T-helper 1 cell treated with Interleukin-12 subunit alpha and Interleukin-12 subunit beta and Interleukin-4 antibody, amounts not matched to agents 30 ng/mL and 1 ng/mL, for 36 hours (primary cell): ENCODE results near the gene GPC5. TPM values are rescaled to one million over a fixed set of nuclear protein-coding genes. Genes with fewer than 3 reads are reported as not detected.

ENCODE experiments used
- intact Hi-C: fragments of 100-400 bp; cut with micrococcal nuclease; formaldehyde crosslinking; loops from one replicate; pipeline ENCODE4 v1.15.1; 2024
- total RNA-seq: library from RNA; stranded (reverse); gene quantifications from 2 replicates; pipeline ENCODE4 v1.2.3, GENCODE V29; 2022

Gene GPC5
- total RNA-seq, 1 donor from 2014 or later: 0.22 TPM

DNA sequence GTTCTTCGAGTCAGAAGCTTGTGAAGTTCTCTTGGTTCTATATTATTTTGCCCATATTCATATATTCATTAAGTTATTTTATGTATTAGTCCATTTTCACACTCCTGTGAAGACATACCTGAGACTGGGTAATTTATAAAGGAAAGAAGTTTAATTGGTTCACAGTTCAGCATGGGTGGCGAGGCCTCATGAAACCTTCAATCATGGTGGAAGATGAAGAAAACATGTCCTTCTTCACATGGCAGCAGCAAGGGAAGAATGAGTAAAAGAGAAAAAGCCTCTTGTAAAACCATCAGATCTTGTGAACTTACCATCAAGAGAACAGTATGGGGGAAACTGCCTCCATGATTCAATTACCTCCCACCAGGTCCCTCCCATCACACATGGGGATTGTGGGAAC lies 182.3 kb downstream of the GPC5 start:
- intact Hi-C loops: no loop called here

DNA sequence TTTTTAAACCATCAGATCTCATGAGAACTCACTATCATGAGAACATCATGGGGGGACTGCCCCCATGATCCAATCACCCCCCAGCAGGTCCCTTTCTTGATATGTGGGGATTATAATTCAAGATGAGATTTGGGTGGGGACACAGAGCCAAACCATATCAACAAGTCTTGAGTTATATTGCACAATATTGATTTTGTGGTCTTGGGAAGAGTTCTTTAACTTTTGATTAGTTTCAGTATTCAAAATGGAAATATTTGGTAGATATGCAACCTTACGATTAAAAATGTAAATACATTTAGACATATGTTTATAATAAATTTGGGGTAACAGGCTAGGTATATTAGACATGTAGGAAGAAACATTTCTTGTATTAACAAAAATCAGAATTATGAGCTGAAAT lies 188.2 kb downstream of the GPC5 start:
- intact Hi-C loops: no loop called here

DNA sequence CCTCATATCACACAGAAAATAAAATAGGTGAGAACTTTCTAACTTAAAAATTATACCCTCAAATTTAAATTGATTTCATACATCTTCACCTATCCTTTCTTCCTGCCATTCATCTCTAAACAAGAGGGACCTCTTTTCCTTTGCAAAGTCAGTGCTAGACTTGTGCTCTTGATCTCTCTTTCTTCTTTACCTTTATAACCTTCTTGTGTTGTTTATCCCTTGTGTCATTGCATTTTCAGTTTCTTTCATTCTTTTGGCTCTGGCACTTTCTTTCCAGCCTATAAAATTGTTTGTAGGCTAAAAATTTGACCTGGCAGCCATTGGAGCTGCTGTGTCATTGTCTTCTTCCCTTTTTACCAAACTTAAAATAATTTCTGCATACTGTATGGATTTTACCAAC lies 190.1 kb downstream of the GPC5 start:
- intact Hi-C loops: no loop called here

DNA sequence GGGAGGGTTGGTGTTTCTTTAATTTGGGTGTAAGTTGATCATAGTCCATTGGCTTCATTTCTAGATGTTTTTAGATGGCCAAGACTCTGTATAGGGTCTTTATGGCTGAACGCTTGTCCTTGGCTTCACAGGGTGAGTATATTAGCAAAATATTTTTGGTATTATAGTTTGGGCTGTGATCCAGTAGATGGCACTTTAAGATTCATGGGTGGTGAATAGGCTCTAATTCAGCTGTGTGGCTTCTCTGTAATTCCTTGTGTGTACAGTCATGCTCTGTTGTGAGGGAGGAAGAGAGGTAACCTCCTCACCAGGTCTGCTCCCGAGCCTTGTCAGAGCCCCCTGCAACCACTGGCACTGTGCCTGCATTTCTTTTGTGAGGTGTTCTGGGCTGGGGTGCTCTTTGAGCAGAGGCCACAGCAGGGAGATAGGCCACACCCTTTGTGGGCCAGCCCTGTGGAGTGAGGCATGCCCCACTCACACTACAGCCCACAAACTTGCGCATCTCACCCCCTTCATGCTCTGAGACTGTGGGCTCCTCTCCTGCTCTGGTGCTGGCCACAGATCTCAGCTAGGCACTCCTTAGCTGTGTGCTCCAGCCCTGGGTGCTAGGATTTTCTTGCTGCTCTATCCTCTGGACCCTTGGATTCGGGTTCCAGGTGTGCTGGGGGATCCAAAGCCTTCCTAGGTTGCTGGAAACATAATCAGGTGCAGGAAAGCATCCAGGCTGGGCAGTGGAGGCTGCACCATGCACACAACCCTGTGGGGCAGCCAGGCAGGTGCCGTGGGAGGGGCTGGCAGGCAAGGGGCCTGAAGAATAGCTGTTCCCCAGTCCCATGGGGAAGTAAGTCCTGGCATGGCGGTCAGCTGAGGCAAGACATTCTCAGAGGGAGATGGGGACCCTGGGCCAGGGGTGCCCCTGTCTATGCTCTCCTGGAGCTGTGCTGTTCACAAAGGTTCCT lies 193.9 kb downstream of the GPC5 start:
- intact Hi-C loops: no loop called here

DNA sequence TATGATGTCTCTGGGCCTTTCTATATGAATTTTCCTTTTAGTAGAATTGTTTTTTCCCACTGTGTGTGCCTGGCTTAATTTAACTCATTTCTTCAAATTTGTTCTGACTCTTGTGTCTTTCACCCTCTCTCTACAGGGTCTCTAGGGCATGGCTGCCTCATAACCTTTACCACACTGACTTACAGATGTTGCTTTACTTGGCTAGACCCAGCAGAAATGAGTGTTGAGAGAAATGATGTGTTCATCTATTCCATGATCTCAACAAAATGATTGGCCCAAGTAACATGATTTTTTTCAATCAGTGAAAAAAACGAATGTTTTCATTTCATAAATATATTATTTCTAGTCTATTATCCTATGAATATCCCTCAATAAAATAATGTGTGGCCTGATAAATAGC lies 195.0 kb downstream of the GPC5 start:
- intact Hi-C loops: no loop called here

DNA sequence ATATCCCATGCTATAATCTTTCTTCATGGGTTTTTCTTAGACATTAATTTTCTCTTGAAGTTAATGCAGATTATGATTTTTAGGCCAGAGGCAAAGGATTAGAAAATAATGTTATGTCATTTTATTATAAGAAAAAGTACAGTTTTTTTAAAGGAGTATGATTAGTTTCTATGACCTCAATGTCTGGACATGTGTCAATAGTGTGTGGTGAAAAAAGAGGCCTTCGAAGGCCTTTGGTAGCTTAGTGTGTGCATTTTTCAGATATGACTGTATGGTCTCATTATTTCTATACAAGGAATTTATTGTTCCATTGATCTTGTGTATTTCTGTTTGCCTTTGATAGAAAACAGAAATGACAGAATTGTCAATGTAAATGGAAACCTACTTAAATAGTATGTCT lies 195.6 kb downstream of the GPC5 start:
- intact Hi-C loops: no loop called here

DNA sequence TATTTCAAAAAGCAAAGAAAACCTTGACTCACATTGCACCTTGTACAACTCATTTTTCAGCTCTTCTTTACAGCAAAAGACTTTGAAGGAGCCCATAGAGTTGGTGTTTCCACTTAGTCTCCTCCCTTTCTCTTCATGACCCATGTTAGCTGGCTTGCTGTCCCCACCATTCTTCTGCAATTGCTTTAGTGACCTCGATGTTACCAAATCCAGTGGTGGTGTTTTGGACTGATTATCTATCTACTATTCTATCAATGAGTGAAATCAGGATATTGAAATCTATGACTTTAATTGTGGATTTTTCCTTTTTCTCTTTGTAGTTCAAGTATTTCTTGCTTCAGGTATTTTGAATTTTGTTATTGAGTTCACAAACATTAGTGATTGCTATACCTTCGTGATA lies 197.3 kb downstream of the GPC5 start:
- intact Hi-C loops: no loop called here

DNA sequence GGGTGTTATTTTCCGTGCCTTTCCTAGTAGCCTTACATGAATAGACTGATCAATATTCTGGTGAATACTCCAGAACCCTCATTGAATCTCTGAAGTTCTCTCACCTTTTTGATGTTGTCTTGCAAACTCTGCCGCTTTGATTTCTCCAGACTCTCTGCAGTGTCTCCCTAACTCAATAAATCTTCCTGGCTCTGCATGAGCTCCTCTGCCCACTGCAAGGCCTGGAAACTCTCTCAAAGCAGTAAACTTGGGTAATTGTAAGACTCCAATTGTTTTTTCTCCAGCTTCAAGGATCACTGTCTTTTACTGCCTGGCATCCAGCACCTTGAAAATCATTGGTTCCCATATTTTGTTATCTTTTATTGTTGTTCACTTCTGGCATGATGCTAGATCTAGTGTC lies 198.4 kb downstream of the GPC5 start:
- intact Hi-C loops: no loop called here

DNA sequence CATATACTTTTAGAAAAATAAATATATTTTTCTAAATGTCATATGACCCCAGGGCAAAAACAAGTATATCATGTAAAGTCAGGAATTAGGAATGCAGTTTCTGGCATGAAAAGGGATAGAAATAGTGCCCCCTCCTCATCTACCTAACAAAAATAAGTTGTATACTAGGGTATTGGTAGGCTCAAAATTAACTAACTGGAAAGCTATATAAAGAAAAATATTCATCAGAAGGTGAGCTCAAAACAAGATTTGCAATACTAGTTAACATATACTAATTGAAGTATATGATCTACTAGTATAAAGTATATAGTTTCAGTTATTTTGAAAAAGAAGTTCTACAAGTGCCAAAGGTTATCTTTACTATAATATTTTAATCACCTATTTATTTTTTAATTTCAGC lies 200.2 kb downstream of the GPC5 start:
- intact Hi-C loops: no loop called here

DNA sequence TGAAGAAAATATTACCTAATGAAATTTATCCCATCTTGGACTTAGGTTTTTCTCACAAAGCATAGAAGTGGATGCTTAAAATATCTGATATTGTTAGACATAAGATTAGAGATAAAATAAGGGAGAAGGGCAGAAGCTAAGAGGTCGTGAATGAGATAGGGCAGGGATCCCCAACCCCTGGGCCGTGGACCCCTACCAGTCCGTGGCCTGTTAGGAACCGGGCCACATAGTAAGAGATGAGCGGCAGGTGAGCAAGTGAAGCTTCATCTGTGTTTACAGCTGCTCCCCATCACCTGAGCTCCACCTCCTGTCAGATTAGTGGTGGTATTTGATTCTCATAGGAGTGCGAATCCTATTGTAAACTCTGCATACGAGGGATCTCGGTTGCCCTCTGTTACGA lies 202.9 kb downstream of the GPC5 start:
- intact Hi-C loops: no loop called here

DNA sequence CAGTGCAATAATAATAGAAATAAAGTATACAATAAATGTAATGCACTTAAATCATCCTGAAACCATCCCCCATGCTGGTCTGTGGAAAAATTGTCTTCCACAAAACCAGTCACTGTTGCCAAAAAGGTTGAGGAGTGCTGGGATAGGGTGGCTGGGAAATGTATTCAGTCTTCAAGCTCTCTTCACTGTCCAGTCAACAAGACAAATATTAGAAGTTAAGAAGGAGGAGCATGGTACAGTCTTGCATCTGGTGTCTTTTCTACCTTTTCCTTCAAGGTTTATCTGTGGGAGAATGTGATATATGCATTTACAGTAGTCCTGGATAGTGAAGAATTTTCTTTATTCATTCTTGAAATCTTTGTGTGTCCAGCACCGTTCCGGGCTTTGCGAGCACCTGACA lies 203.4 kb downstream of the GPC5 start:
- intact Hi-C loops: no loop called here

DNA sequence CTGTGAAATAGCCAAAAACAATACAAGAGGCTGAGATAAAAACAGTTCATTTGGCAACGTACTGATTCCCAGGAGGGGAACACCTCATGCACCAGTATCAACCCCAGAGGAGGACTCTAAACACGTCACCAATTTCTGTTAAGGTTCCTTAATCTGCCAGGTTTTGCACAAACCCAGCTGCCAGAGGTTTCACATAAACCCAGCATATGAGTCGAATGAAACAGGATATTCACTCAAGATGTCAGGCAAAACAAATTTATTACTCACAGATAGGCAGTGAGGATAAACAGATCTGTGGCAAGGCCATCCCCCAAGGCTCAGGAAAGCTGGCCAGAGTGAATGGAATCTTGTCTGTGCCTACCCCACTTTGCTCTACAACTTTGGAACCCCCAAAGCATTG lies 210.9 kb downstream of the GPC5 start:
- intact Hi-C loops: no loop called here

DNA sequence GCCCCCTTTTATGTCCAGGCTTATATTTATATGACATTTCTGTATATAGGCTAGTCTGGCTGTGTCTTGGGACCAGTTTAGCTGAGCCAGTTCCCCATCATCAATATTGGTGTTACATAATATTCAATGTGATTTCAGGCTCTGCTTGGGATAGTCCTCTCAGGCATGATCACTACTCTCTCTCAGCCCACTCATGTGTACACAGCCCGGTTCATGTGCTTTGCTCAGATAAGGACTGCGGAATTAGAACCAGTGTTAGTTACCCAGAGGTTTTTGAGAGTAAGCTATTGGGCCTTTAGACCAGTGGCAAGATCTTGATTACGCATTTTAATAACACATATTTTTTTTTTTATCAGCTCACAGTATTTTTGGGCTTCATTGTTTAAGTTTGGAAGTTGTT lies 219.9 kb downstream of the GPC5 start:
- intact Hi-C loops: no loop called here

DNA sequence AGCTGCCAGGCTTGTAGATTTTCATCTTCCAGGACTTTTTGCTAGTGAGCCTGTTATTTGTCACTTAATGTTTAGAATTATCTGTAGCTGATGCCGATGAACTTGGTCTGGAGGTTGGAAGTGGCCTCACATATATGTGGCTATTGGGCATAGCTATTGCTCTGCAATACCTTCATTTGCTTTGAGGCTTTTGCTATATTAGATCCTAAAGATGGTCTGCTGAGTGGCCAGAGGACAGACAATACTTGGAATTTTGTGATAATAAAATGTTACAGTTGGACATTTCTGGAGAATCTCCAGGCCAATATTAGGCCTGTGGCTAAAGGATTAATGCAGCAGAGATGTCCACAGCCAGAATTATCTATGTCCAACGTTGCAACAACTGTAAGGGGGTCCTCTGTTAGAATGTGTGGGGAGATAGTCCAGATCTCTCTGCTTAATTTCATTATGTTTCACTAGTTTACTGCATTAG lies 222.3 kb downstream of the GPC5 start:
- intact Hi-C loops: no loop called here

DNA sequence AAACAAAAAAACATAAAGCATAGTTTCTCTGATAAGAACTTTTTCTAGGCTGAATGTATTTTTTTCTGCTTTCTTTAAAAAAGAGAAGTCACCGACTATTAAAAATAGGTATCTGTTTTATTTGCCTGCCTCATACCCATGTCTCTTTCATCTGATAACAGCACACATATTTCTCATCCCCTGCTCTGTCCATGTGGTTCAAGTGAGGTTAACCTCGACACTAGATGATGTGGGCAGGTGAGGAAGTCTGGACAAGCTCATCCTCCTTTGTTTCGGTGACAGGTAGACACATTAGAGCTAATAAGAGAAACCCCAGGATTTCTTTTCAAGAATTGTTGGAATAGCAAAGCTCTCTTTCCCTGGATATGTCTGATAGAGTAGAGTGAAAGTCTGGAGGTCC lies 222.7 kb downstream of the GPC5 start:
- intact Hi-C loops: no loop called here

DNA sequence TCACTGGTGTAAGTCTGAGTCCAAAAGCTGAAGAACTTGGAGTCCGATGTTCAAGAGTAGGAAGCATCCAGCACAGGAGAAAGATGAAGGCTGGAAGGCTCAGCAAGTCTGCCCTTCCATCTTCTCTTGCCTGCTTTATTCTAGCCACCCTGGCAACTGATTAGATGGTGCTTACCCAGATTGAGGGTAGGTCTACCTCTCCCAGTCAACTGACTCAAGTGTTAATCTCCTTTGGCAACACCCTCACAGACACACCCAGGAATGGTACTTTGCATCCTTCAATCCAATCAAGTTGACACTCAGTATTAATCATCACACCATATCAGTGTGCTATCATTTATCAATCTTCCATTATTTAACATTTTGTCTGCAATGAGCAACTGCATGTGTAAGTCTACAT lies 223.5 kb downstream of the GPC5 start:
- intact Hi-C loops: no loop called here

DNA sequence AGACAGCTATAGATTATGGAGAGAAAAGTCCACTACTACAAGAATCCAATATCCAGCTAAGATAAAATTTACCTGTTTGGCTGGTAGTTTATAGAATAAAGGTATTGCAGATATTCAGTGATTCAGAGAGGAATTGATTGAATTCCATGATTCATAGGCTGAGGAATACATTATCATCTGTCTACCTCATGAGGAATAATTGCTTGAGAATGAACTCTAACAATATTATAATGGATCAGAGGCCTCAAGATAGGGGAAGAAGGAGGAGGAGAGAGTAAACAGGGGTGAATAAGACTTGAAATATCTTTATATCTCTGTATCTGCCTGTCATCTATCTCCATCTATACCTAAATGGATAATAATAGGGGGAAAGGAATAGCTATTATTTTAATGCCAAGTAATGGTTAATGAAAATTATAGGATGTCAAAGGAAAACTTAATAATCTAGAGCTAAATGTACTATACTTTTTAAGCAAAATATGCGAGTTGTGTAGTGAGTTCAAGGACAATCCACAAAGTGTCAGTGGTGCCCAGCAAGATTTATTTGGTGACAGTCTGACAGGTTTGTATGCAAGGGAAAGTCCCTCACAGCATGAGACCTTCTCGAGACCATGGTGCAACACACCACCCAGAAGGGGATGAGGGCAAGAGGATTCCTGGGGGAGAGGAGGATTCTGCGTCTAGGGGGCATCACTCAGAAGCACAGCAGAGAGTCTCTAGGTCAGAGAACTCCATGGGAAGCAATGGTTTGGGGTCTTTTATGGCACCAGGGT lies 224.5 kb downstream of the GPC5 start:
- intact Hi-C loops: no loop called here

DNA sequence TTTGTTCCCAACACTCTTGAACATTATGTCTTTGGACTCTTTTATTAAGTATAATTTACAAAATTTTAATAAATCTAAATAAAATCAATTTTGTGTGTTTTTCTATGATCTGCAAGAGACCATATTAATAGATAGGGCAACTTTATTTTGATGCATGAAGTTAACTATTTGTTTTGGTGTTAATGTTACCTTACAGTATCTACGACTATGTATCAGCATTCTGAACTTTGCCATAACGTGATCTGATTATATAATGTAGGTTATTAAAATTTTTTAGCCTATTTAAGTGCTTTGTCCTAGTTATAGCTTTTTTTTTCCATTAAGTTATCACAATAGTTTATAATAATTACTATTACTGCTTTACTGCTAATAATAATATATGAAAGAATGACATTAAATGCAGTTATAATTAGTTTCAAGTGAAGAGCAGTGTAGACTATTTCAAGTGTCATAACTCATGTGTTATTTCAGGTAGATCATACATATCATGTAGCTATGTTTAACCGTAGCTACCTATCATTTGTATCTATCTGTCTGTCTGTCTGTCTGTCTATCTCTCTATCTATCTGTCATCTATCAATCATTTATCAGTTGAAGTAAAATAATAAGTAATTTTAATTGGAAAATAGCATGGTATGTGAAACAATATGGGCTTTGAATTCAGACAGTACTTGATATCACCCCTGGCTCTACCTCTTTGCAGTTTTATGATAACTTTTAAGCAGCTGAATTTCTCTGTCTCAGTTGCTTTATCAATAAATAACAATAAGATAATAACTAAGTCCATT lies 229.7 kb downstream of the GPC5 start:
- intact Hi-C loops: no loop called here

DNA sequence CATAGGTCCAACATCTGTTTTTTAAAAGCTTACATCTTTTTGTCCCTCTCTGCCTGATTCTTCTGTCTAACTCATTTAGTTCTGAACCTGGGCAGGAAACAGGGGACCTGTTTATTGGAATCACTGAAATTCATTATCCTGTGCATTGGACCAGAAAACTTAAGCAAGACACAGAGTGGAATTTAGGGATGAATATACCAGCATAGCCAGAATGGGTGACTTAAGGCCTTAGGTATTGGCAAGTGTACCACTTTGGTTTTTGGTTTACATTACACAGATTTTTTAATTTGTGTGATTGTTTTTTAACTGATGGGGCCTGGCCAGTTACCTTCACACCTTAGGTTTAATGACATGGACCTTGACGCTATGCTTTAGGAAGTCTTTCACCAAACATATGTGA lies 232.5 kb downstream of the GPC5 start:
- intact Hi-C loops: no loop called here

DNA sequence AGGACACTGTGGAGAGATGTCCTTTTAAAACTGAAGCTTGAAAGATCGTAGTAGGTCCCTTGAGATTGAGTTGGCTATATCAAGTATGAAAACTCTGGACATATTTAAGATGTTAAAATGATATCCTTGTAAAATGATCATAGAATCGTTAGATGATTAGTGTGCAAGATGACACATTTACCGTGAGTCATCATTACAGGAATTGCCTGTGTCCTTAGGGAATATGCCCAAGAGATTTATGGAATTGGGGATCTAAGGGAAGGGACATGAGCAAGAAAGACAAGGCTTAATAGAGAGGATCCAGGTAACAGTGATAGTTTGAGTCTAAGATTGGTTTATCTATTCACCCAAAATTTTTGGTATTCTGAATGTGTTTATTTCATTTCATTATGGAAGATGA lies 233.7 kb downstream of the GPC5 start:
- intact Hi-C loops: no loop called here

DNA sequence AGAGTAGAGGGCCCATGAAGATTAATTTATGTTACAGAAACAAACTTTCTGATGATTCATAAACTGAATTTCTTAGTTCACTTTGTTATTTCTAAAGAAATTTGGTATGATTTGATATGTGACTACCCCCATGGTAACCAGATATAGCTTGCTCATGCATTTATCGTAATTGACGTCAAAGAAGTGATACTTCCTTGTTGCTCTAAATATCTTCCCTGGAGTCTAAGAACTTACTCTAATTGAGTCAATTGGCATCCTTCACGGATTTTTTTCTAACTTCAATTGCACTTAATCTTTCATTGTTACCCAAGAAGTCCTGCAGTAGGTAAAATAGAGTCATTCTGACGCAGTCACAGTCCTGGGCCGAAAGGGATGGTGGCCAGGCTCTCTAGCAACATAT lies 240.9 kb downstream of the GPC5 start:
- intact Hi-C loops: no loop called here

DNA sequence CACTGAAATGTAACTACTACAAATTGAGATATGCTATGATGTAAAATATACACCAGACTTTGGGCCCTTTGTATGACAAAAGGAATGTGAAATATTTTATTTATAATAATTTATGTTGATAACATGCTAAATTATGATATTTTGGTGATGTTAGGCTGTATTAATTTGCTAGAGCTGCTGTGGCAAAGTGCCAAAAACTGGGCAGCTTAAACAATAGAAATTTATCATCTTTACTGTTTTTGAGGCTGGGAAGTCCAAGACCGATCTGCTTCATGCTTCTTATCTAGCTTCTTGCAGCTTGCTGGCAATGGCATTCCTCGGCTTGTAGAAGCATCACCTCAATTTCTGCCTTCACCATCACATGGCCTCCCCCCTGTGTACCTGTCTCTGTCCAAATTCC lies 245.0 kb downstream of the GPC5 start:
- intact Hi-C loops: no loop called here
